ENCODE data around the gene SNCAIP.
"Not testable (repeated sequence)": the region's sequence is repeated elsewhere in the genome, so short reads cannot be mapped to it uniquely, and the experiment has no call there.

Gene SNCAIP

GRCh38 chr5:122468351-122469116 is 156.5 kb downstream of the SNCAIP start:
- no peak for DNase-seq (ENCODE audit: low read depth)

- DNase-seq (ENCODE audit: low read depth) = no peak
Measured at GRCh38 chr5:122469384-122469919, 157.4 kb downstream of the SNCAIP start.

GRCh38 chr5:122470365-122470764 is 158.3 kb downstream of the SNCAIP start:
- DNase-seq (ENCODE audit: low read depth) = no peak

- DNase-seq (ENCODE audit: low read depth) = no peak
Measured at GRCh38 chr5:122471031-122471751, 159.2 kb downstream of the SNCAIP start.

- DNase-seq (ENCODE audit: low read depth) = no peak
Measured at GRCh38 chr5:122471752-122472061, 159.7 kb downstream of the SNCAIP start.

- no peak for DNase-seq (ENCODE audit: low read depth)
Measured at GRCh38 chr5:122473138-122473843, 161.3 kb downstream of the SNCAIP start.

- DNase-seq (ENCODE audit: low read depth) = no peak
Measured at GRCh38 chr5:122473941-122474340, 161.9 kb downstream of the SNCAIP start.

- DNase-seq (ENCODE audit: low read depth) = no peak
Measured at GRCh38 chr5:122478741-122479442, 166.9 kb downstream of the SNCAIP start.

- DNase-seq (ENCODE audit: low read depth) = no peak
Measured at GRCh38 chr5:122480146-122480545, 168.1 kb downstream of the SNCAIP start.

- DNase-seq (ENCODE audit: low read depth) = no peak
Measured at GRCh38 chr5:122484103-122484502, 172.1 kb downstream of the SNCAIP start.

GRCh38 chr5:122485226-122485625 is 173.2 kb downstream of the SNCAIP start:
- no peak for DNase-seq (ENCODE audit: low read depth)

- not testable (repeated sequence) for DNase-seq (ENCODE audit: low read depth)
Measured at GRCh38 chr5:122486616-122487015, 174.6 kb downstream of the SNCAIP start.

GRCh38 chr5:122490718-122491117 is 178.7 kb downstream of the SNCAIP start:
- DNase-seq (ENCODE audit: low read depth) = no peak

GRCh38 chr5:122492675-122493074 is 180.6 kb downstream of the SNCAIP start:
- DNase-seq (ENCODE audit: low read depth) = no peak

- no peak for DNase-seq (ENCODE audit: low read depth)
Measured at GRCh38 chr5:122493091-122494021, 181.3 kb downstream of the SNCAIP start.

GRCh38 chr5:122494109-122494508 is 182.1 kb downstream of the SNCAIP start:
- DNase-seq (ENCODE audit: low read depth) = no peak

- no peak for DNase-seq (ENCODE audit: low read depth)
Measured at GRCh38 chr5:122498163-122498562, 186.1 kb downstream of the SNCAIP start.

GRCh38 chr5:122499585-122499984 is 187.5 kb downstream of the SNCAIP start:
- DNase-seq (ENCODE audit: low read depth) = no peak

GRCh38 chr5:122500245-122501088 is 188.4 kb downstream of the SNCAIP start:
- DNase-seq (ENCODE audit: low read depth) = no peak

GRCh38 chr5:122501089-122501435 is 189.0 kb downstream of the SNCAIP start:
- no peak for DNase-seq (ENCODE audit: low read depth)
